BLaER1 (cell line): Measurements from ENCODE around the gene RAET1E.
"Not testable (repeated sequence)": the region's sequence is repeated elsewhere in the genome, so short reads cannot be mapped to it uniquely, and the experiment has no call there.

Experiments
- H3K27ac ChIP-seq: shearing (Covaris generic); formaldehyde crosslinking; 2 replicates; pipeline ENCODE4 v1.8.1; 2022
- H3K27me3 ChIP-seq: shearing (Covaris generic); formaldehyde crosslinking; 2 replicates; pipeline ENCODE4 v1.8.1; 2022
- H3K36me3 ChIP-seq: shearing (Covaris generic); formaldehyde crosslinking; 2 replicates; pipeline ENCODE4 v1.8.1; 2022
- H3K4me1 ChIP-seq: shearing (Covaris generic); formaldehyde crosslinking; 2 replicates; pipeline ENCODE4 v1.8.1; 2022
- H3K4me2 ChIP-seq: shearing (Covaris generic); formaldehyde crosslinking; 2 replicates; pipeline ENCODE4 v1.8.1; 2022
- H3K4me3 ChIP-seq: shearing (Covaris generic); formaldehyde crosslinking; 2 replicates; pipeline ENCODE4 v1.8.1; 2022
- H3K9ac ChIP-seq: shearing (Covaris generic); formaldehyde crosslinking; 2 replicates; pipeline ENCODE4 v1.8.1; 2022
- H3K9me3 ChIP-seq: shearing (Covaris generic); formaldehyde crosslinking; 2 replicates; pipeline ENCODE4 v1.8.1; 2022
- H4K20me1 ChIP-seq: shearing (Covaris generic); formaldehyde crosslinking; 2 replicates; pipeline ENCODE4 v1.8.1; 2022
- Cebpa-rat ChIP-seq: shearing (Covaris generic); IDR thresholded peaks from 2 replicates; pipeline ENCODE4 v1.8.1; 2022

The RAET1E gene

DNA sequence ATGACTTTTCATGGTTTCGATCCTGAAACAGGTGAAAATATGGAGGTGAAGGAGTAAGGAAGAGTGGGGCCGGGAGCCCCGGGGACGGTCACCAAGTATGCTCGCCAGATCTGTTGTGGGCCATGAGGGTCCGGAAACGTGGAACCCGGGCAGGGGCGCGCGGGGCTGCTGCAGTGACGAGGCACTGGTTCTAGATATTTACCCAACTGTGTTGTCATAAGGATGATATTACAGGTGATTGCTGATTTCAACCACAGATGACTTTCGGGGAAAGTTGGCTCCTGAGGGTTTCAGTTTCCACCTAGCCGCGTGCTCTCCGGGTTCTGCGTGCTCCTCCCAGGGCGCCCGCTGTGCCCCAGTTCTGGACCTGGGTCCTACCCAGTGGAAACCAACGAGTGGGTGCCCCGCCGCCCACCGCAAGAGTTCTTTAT lies 12.8 kb upstream of the RAET1E start:
- Histone ChIP-seq H3K4me1 (peaks cover 12% of the 10 kb centered on the region), H3K4me3 (no peak overlapping the region), H3K4me2 (no peak overlapping the region), H3K9ac (no peak overlapping the region), H4K20me1 (no peaks in the 10 kb centered on the region), H3K9me3 (peaks cover 32% of the 10 kb centered on the region), H3K27me3 (no peaks in the 10 kb centered on the region), H3K27ac (no peak overlapping the region), H3K36me3 (no peaks in the 10 kb centered on the region)
- no peak for TF ChIP-seq Cebpa-rat

DNA sequence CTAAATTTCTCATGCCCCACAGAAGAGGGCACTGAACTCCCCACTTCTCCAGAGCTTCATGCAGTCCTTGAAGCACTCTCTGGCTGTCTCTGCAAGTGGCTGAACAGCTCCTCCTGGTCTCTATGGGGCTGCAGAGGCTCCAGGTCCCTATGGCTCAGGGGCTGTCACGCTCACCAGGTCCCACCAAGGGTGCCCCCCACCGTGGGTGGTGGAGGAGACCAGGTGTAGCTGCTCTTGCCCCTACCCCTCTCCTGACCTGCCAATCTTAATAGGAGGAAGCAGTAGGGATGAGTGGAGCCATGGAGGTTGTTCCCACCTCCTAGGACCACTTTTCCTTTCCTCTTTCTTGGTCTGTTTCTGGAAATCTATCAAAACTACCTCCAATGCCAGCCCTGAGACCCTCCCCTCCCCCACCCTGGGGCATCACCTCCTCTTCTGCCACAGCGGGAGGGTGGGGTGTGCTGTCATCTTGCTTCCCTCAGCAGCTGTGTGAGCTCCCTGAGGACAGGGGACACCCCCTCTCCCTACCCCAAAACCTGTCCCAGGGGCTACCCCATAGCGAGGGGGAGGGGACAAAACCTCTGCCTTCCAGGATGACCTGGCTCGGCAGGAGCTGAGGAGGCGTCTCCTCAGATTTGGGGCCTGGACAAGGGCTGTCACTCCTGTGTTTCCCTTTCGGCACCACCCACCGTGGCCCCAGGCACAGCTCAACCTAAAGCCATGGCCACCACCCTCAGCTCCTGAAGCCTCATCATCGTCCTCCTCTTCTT lies 12.0 kb upstream of the RAET1E start:
- H3K27me3 ChIP-seq = no peaks in the 10 kb centered on the region
- no peak overlapping the region for H3K4me2 ChIP-seq
- H4K20me1 ChIP-seq = no peaks in the 10 kb centered on the region
- H3K27ac ChIP-seq = no peak overlapping the region
- peaks cover 32% of the 10 kb centered on the region for H3K9me3 ChIP-seq
- no peak overlapping the region for H3K9ac ChIP-seq
- H3K4me1 ChIP-seq = peaks cover 21% of the 10 kb centered on the region
- H3K4me3 ChIP-seq = no peak overlapping the region
- no peaks in the 10 kb centered on the region for H3K36me3 ChIP-seq
- no peak for TF ChIP-seq Cebpa-rat

DNA sequence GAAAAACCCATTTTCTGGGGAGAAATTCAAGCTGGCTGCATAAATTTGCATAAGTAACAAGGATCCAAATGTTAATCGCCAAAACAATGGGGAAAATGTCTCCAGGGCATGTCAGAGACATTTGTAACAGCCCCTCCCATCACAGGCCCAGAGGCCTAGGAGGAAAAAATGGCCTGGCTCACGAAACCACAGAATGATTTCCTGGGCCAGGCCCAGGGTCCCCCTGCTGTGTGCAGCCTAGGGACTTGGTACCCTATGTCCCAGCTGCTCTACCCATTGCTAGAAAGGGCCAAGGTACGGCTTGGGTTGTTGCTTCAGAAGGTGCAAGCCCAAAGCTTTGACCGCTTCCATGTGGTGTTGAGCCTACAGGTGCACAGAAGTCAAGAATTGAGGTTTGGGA lies 10.6 kb upstream of the RAET1E start:
- not testable (repeated sequence) for H3K27ac ChIP-seq, H3K4me3 ChIP-seq, H4K20me1 ChIP-seq, H3K36me3 ChIP-seq, H3K27me3 ChIP-seq, H3K9ac ChIP-seq, H3K4me2 ChIP-seq
- H3K9me3 ChIP-seq = peaks cover 32% of the 10 kb centered on the region
- peaks cover 29% of the 10 kb centered on the region for H3K4me1 ChIP-seq

DNA sequence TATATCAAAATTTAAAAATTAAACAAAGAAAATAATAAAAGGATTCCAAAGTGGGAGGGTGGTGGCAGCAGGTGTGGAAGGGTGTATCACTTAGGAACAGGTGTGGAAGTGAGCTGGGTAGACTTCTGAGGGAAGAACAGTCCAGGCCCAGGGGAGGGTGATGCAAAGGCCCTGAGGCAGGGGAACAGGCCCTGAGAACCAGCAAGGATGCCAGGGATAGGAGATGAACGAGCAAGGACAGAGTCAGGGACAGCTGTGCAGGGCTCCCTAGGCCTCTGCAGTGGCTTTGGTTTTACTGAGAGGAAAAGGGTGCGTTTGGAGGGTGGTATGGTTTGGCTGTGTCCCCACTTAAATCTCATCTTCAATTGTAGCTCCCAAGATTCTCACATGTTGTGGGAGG lies 9.4 kb upstream of the RAET1E start:
- no peak overlapping the region for H3K9ac ChIP-seq
- no peak for TF ChIP-seq Cebpa-rat
- H4K20me1 ChIP-seq = no peaks in the 10 kb centered on the region
- no peak overlapping the region for H3K27ac ChIP-seq
- no peaks in the 10 kb centered on the region for H3K36me3 ChIP-seq
- peaks cover 32% of the 10 kb centered on the region for H3K9me3 ChIP-seq
- peaks cover 29% of the 10 kb centered on the region for H3K4me1 ChIP-seq
- H3K27me3 ChIP-seq = no peaks in the 10 kb centered on the region
- H3K4me2 ChIP-seq = no peak overlapping the region
- H3K4me3 ChIP-seq = no peak overlapping the region

DNA sequence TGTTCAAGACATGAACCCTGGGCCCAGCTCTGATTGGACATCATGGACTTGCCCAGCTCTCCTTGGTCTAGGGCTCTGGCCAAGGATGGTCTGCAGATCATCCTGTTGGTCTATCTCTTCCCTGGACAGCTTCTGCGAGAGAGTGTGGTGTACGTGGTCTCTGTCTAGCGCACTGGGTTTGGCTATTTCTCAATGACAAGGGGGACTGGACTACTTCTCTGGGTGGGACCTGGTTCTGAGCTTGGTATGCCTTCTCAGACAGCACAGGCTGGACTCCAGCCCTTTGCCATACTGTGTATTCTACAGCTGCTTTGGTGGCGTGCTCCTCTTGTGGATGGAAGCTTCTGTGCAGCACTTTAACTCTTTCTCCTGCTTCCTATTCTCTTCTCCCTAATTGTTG lies 8.5 kb upstream of the RAET1E start:
- Histone ChIP-seq H3K4me1 (peaks cover 29% of the 10 kb centered on the region), H4K20me1 (no peaks in the 10 kb centered on the region), H3K9me3 (peaks cover 32% of the 10 kb centered on the region), H3K36me3 (no peaks in the 10 kb centered on the region), H3K27ac (0 out of 2 replicates have a peak overlapping the region, but pooled peaks have one; percentile 12), H3K4me2 (peak overlapping the region; percentile 79), H3K4me3 (no peak overlapping the region), H3K27me3 (no peaks in the 10 kb centered on the region), H3K9ac (no peak overlapping the region)
- no peak for TF ChIP-seq Cebpa-rat

DNA sequence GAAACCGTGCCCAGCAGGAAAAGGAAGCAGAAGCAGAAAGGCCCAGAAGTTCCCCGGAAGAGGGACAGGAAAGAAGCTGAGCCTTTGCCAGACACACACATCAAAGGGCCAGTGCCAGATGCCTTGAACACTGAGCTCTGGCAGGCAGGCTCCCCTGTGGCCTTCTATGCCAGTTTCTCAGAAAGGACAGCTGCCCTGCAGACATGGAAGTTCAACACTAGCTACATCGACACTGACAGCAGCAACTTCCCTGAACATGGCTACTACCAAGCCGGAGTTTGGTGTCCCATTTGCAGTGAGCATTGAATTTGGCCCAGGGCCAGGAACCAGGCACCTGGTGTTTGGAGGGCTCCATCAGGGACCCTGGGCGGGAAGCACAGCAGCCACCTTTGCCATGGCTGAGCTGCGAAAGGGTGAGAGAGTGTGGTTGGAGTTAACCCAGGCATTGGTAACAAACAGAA lies 8.0 kb upstream of the RAET1E start:
- Histone ChIP-seq H4K20me1 (no peaks in the 10 kb centered on the region), H3K9ac (no peak overlapping the region), H3K9me3 (peaks cover 32% of the 10 kb centered on the region)

DNA sequence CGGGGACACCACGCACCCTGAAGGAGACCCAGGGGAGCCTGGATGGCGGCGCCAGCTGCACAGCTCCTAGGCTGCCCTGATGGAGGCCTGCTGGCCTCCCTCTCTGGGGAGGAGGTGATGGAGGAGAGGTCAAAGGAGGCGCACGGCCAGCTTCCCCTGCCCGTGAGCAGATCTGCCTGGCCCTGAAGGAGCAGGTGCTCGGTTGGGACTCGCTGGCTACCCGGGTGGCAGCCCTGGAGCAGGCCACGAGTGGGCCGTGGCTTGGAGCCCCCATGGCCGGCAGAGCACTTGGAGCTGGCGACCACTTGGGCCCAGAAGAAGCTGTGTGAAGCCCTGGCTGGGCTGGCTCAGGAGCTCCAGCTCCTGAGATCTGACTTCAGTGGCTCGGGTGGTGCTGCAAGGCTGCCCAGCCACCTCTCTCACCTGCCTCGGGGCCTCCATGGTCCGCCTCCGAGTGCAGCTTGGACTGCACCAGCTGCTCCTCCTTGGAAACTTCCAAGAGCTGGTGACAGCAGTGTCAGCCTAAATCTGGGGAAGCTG lies 7.5 kb upstream of the RAET1E start:
- Histone ChIP-seq H3K27me3 (no peaks in the 10 kb centered on the region), H3K9me3 (peaks cover 32% of the 10 kb centered on the region), H4K20me1 (no peaks in the 10 kb centered on the region), H3K36me3 (no peaks in the 10 kb centered on the region), H3K4me2 (peak overlapping the region; percentile 79), H3K27ac (peak overlapping the region; percentile 12), H3K4me1 (peaks cover 29% of the 10 kb centered on the region), H3K9ac (no peak overlapping the region), H3K4me3 (no peak overlapping the region)
- no peak for TF ChIP-seq Cebpa-rat

More for the DNA sequence above, 8.0 kb upstream of the RAET1E start:
- peaks cover 29% of the 10 kb centered on the region for H3K4me1 ChIP-seq
- H3K4me2 ChIP-seq = peak overlapping the region; percentile 79
- H3K36me3 ChIP-seq = no peaks in the 10 kb centered on the region
- TF ChIP-seq Cebpa-rat = no peak
- H3K27me3 ChIP-seq = no peaks in the 10 kb centered on the region
- no peak overlapping the region for H3K4me3 ChIP-seq
- peak overlapping the region; percentile 12 for H3K27ac ChIP-seq

DNA sequence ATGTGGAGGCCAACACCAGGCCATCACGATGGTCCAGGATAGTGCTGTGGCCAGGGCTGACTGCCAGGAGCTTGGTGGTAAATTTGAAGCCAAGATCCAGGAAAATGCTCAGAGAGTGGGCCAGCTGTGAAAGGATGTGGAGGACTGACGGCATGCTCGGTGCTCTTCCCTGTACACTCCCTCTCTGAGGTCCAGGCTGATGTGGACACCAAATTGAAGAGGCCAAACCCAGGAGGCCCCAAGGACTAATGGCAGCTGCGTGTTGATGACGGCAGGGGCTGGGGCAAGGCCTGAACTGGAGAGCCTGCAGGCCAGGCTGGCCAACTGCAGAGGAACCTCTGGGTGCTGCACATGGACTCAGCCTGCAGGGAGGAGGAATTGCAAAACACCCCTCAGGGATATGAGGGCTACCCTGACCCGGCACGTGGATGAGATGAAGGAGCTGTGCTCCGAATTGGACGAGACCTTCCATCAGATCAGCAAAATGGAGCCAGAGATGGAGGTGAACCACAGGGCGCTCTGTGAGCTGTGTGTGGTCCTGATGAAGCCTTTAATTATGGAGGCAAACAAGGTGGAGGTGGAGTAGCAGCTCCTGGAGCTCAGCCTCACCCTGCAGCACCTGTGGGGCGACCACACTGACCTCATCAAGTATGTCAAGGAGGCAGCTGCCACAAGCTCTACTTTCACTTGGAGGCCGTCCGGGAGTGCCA lies 6.9 kb upstream of the RAET1E start:
- Histone ChIP-seq H3K36me3 (no peaks in the 10 kb centered on the region), H3K4me1 (peaks cover 29% of the 10 kb centered on the region), H3K27ac (peak overlapping the region; percentile 12), H3K9me3 (peaks cover 27% of the 10 kb centered on the region), H4K20me1 (no peaks in the 10 kb centered on the region), H3K4me2 (peak overlapping the region; percentile 79), H3K27me3 (no peaks in the 10 kb centered on the region), H3K9ac (no peak overlapping the region), H3K4me3 (no peak overlapping the region)
- no peak for TF ChIP-seq Cebpa-rat

DNA sequence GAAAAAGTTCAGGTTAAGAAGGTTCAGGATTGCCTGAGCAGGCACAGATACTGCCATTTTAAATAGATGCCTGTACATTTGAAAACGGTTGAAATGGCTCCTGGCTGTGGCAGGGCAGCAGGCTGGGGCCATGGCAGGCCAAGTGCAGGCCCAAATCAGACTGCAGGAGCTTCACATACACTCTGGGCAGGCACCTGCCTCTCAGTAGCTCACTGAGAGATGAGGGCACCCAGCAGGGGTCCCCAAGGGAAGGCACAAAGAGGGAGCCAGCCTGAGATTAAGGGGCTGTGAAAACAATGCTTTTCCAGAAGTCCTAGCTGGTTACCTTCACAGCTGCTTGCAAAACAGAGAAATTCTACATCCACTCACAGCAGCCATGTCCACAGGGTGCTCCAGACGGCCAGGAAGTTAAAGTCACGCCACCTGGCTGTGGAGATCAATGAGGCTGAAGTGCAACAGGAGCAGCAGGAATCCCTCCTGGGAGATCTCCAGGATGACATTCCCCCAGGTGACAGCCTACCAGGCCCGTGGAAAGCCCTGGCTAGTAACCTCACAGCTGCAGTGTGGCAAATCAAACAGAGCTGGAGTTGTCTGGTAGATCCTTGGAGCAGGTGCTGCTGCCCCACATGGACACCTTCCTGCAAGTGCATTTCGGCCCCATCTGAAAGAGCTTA lies 6.2 kb upstream of the RAET1E start:
- Histone ChIP-seq H3K4me2 (no peak overlapping the region), H3K27me3 (no peaks in the 10 kb centered on the region), H3K9me3 (peaks cover 20% of the 10 kb centered on the region), H4K20me1 (no peaks in the 10 kb centered on the region), H3K4me1 (peaks cover 29% of the 10 kb centered on the region), H3K27ac (no peak overlapping the region), H3K36me3 (no peaks in the 10 kb centered on the region), H3K4me3 (no peak overlapping the region), H3K9ac (no peak overlapping the region)
- no peak for TF ChIP-seq Cebpa-rat
